ENCODE measurements around the gene ZNF322.

Gene ZNF322

GRCh38 chr6:26613201-26613600 is 46.3 kb downstream of the ZNF322 start:
- DNase-seq, result no peak

GRCh38 chr6:26611599-26611998 is 47.9 kb downstream of the ZNF322 start:
- DNase-seq, result no peak

GRCh38 chr6:26609463-26609862 is 50.1 kb downstream of the ZNF322 start:
- DNase-seq, result no peak

GRCh38 chr6:26607434-26608230 is 51.9 kb downstream of the ZNF322 start:
- peak; percentile 74 for DNase-seq

GRCh38 chr6:26604797-26605196 is 54.7 kb downstream of the ZNF322 start:
- no peak for DNase-seq

- no peak for DNase-seq
Measured at GRCh38 chr6:26604026-26604425, 55.5 kb downstream of the ZNF322 start.

GRCh38 chr6:26602262-26602661 is 57.3 kb downstream of the ZNF322 start:
- DNase-seq, result no peak

- DNase-seq, result no peak
Measured at GRCh38 chr6:26600759-26601158, 58.8 kb downstream of the ZNF322 start.

- no peak for DNase-seq
Measured at GRCh38 chr6:26599591-26599990, 60.0 kb downstream of the ZNF322 start.

- DNase-seq, result no peak
Measured at GRCh38 chr6:26599134-26599533, 60.4 kb downstream of the ZNF322 start.

GRCh38 chr6:26598267-26598666 is 61.3 kb downstream of the ZNF322 start:
- DNase-seq, result peak; percentile 45

- DNase-seq, result no peak
Measured at GRCh38 chr6:26597821-26598220, 61.7 kb downstream of the ZNF322 start.

GRCh38 chr6:26597389-26597766 is 62.2 kb downstream of the ZNF322 start:
- no peak for DNase-seq

GRCh38 chr6:26596579-26597388 is 62.8 kb downstream of the ZNF322 start, which contains the start of gene ABT1:
Gene ABT1, plus strand, starts transcription at chr6:26596953. Its CDS starts 30 bp downstream, at chr6:26596983.
- peak; percentile 98 for DNase-seq

- DNase-seq, result peak; percentile 90
Measured at GRCh38 chr6:26595669-26596269, 63.8 kb downstream of the ZNF322 start.

- no peak for DNase-seq
Measured at GRCh38 chr6:26594730-26595632, 64.6 kb downstream of the ZNF322 start.

GRCh38 chr6:26594131-26594498 is 65.4 kb downstream of the ZNF322 start:
- no peak for DNase-seq

GRCh38 chr6:26593278-26594130 is 66.0 kb downstream of the ZNF322 start:
- DNase-seq, result no peak

GRCh38 chr6:26592649-26593048 is 66.9 kb downstream of the ZNF322 start:
- no peak for DNase-seq

- DNase-seq, result no peak
Measured at GRCh38 chr6:26588965-26589364, 70.6 kb downstream of the ZNF322 start.

Measured in NCI-H1105 (cell line).